Thyroid gland (tissue), 4 donors: ENCODE data around the gene TRIM41. TPM values are rescaled to one million over a fixed set of nuclear protein-coding genes. Genes with fewer than 3 reads are reported as not detected.
"Not testable (repeated sequence)": the region's sequence is repeated elsewhere in the genome, so short reads cannot be mapped to it uniquely, and the experiment has no call there.

Experiments used
- DNase-seq, 2 donors: peaks; one replicate each; pipeline ENCODE4 v3.0.0-alpha.2; 2019
- H3K27ac ChIP-seq, 3 donors: fragments of 200-600 bp; sonication (generic); 1 replicate in 2 of 3; 2 replicates in 1 of 3; pipeline ENCODE4 v1.5.1; 2016 to 2019; ENCODE audit warnings: mild to moderate bottlenecking in 1 of 3, moderate library complexity in 1 of 3
- H3K27me3 ChIP-seq: fragments of 200-600 bp; sonication (generic); one replicate; pipeline ENCODE4 v1.5.1; 2019
- H3K36me3 ChIP-seq, 2 donors: fragments of 200-600 bp; sonication (generic); one replicate each; pipeline ENCODE4 v1.5.1; 2016 to 2019
- H3K4me1 ChIP-seq, 2 donors: fragments of 200-600 bp; sonication (generic); one replicate each; pipeline ENCODE4 v1.5.1; 2017 to 2019
- H3K4me3 ChIP-seq, 3 donors: fragments of 200-600 bp; sonication (generic); replicated peaks in 1 of 3; 1 replicate in 2 of 3; 2 replicates in 1 of 3; pipeline ENCODE4 v1.5.1; 2016; ENCODE audit warnings: mild to moderate bottlenecking in 1 of 3
- H3K9me3 ChIP-seq: fragments of 200-600 bp; sonication (generic); one replicate; pipeline ENCODE4 v1.5.1; 2017
- CTCF ChIP-seq, 6 experiments: fragments of 200-600 bp in 3 of 6; fragments of 450-650 bp in 3 of 6; sonication (generic) in 3 of 6; IDR thresholded peaks; one replicate each; pipeline ENCODE4 v1.5.1; 2016 to 2019; ENCODE audit warnings: antibody characterized with exemption in 6 of 6, mild to moderate bottlenecking in 2 of 6, inconsistent platforms in 1 of 6, moderate library complexity in 1 of 6
- POLR2A ChIP-seq, 2 donors: fragments of 450-650 bp; IDR thresholded peaks; one replicate each; pipeline ENCODE4 v1.6.1; 2017; ENCODE audit warnings: antibody characterized with exemption in 2 of 2, mild to moderate bottlenecking in 2 of 2, moderate library complexity in 1 of 2
- WGBS, 2 donors: methylation state at CpG; one replicate each; pipeline ENCODE4 v1.1.5; 2017; 5-methylcytosine and 5-hydroxymethylcytosine counted together
- intact Hi-C: fragments of 100-400 bp; cut with DNase I; formaldehyde crosslinking; loops from one replicate; pipeline ENCODE4 v1.15.1; 2023
- total RNA-seq, 4 donors: library from RNA; depleted of rRNA; stranded (reverse); fragments of >200 nt; gene quantifications; one replicate each; pipeline ENCODE4 v1.2.3, GENCODE V29; 2016

TRIM41 gene
- total RNA-seq, 4 donors from 2014 or later = 18.8 to 31.1 (median 22.8) TPM

DNA sequence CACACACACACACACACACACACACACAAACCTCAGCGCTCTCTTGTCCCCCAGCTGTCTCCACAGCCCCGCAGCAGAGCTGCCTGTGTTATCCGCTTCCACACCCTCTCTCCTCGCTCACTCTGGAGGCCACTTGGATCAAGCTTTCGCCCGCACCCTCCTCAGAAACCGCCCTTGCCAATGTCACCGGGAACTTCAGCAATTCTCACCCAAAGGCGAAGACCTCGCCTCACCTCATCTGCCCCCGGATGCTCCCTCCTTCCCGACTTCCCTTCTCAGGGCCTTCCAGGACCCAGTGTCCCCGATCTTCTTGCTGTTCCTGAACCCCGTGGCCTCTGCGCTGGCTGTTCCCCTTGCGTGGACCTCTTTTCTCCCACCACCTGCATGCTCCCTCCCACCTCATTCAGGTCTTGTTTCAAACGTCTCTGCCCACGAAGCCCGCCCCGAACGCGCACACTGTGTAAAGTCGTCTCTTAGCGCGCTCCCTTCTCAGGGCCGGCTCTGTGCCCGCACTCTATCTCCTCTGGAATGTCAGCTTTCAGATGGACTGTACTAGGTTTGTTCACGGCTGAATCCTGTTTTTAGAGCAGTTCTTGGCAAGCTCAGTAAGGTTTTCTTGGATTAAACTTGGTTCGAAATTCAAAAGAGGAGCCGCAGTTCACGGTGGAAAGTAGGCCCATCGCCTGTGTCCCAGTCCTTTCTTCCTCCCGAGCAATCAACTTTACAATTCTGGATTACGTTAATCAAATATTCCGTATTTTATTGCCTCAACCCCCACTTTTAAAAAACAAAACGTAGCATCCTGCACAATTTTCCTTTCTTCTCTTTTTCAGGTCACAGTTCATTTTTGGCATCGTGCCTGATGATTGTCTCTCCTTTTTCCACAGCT, 17.1 kb upstream of the TRIM41 start:
- H3K4me3 ChIP-seq = peak overlapping the region in 2 of 3 donors; percentile 60 to 64
- no peaks in the 10 kb centered on the region for H3K36me3 ChIP-seq
- peak; percentile 37 to 48 for DNase-seq
- peaks cover 12 to 16% of the 10 kb centered on the region in 2 donors for H3K4me1 ChIP-seq
- no peaks in the 10 kb centered on the region for H3K27me3 ChIP-seq
- 19 to 28% methylated on average over 37 of the region's 37 CpGs for WGBS, 2 donors
- H3K9me3 ChIP-seq = no peaks in the 10 kb centered on the region
- H3K27ac ChIP-seq = peak overlapping the region; percentile 25 to 83 (median 68)
- TF ChIP-seq CTCF (IDR thresholded peaks at IDR 0.05) (no peak), POLR2A (IDR thresholded peaks at IDR 0.05) (no peak)
- intact Hi-C loops = no loop called here

- peaks cover 12 to 16% of the 10 kb centered on the region in 2 donors for H3K4me1 ChIP-seq
- DNase-seq = peak; percentile 68 to 72
- TF ChIP-seq CTCF (IDR thresholded peaks at IDR 0.05) (no peak), POLR2A (IDR thresholded peaks at IDR 0.05) (peak in 1 of 2 donors; percentile 19)
- H3K4me3 ChIP-seq = peak overlapping the region in 2 of 3 donors; percentile 38 to 60
- no peaks in the 10 kb centered on the region for H3K27me3 ChIP-seq
- intact Hi-C loops = no loop called here
- no peaks in the 10 kb centered on the region for H3K36me3 ChIP-seq
- H3K9me3 ChIP-seq = no peaks in the 10 kb centered on the region
- H3K27ac ChIP-seq = peak overlapping the region; percentile 68 to 83 (median 70)
- WGBS, 2 donors = 2 to 3% methylated on average over 36 of the region's 36 CpGs
Observed at GRCh38 chr5:181207214-181207959, 15.7 kb upstream of the TRIM41 start.

- no peak overlapping the region for H3K4me3 ChIP-seq
- no peaks in the 10 kb centered on the region for H3K9me3 ChIP-seq
- no peaks in the 10 kb centered on the region for H3K27me3 ChIP-seq
- H3K27ac ChIP-seq = peak overlapping the region in 1 of 3 donors; percentile 68
- no peak for DNase-seq
- TF ChIP-seq POLR2A (IDR thresholded peaks at IDR 0.05) (no peak), CTCF (IDR thresholded peaks at IDR 0.05) (no peak)
- WGBS, 2 donors = 50 to 57% methylated on average over 3 of the region's 3 CpGs
- intact Hi-C loops = no loop called here
- H3K36me3 ChIP-seq = no peaks in the 10 kb centered on the region
- H3K4me1 ChIP-seq = peaks cover 12 to 16% of the 10 kb centered on the region in 2 donors
Observed at GRCh38 chr5:181207960-181208253, 15.2 kb upstream of the TRIM41 start.

DNA sequence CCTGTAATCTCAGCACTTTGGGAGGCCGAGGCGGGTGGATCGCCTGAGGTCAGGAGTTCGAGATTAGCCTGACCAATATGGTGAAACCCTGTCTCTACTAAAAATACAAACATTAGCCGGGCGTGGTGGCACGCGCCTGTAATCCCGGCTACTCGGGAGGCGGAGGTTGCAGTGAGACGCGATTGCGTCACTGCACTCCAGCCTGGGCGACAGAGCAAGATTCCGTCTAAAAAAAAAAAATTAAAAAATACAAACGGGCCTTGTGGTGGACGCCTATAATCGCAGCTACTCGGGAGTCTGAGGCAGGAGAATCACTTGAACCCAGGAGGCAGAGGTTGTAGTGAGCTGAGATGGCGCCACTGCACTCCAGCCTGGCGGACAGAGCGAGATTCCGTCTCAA, 14.1 kb upstream of the TRIM41 start:
- intact Hi-C loops, H3K9me3 ChIP-seq, H3K4me3 ChIP-seq, H3K36me3 ChIP-seq, H3K27ac ChIP-seq, H3K27me3 ChIP-seq, DNase-seq: not testable (repeated sequence)
- H3K4me1 ChIP-seq = peaks cover 12 to 16% of the 10 kb centered on the region in 2 donors
- 83 to 89% methylated on average over 24 of the region's 24 CpGs for WGBS, 2 donors

DNA sequence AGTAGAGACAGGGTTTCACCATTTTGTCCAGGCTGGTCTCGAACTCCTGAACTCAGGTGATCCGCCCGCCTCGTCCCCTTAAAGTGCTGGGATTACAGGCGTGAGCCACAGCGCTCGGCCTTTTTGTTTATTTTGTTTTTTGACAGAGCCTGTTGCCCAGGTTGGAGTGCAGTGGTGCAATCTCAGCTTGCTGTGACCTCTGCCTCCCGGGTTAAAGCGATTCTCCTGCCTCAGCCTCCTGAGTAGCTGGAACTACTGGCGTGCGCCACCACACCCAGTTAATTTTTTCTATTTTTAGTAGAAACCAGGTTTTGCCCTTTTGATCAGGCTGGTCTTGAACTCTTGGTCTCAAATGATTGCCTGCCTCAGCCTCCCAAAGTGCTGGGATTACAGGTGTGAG, 12.9 kb upstream of the TRIM41 start:
- WGBS, 2 donors = 80 to 84% methylated on average over 11 of the region's 11 CpGs
- intact Hi-C loops, DNase-seq: not testable (repeated sequence)

GRCh38 chr5:181210698-181211097, 12.4 kb upstream of the TRIM41 start:
- H3K27ac ChIP-seq, H3K4me3 ChIP-seq, DNase-seq, H3K27me3 ChIP-seq, H3K36me3 ChIP-seq, intact Hi-C loops, H3K9me3 ChIP-seq: not testable (repeated sequence)
- peaks cover 8 to 12% of the 10 kb centered on the region in 2 donors for H3K4me1 ChIP-seq
- 79 to 80% methylated on average over 17 of the region's 17 CpGs for WGBS, 2 donors

More for the DNA sequence above, 12.9 kb upstream of the TRIM41 start:
- not testable (repeated sequence) for H3K4me3 ChIP-seq, H3K27me3 ChIP-seq, H3K36me3 ChIP-seq, H3K9me3 ChIP-seq, H3K27ac ChIP-seq
- H3K4me1 ChIP-seq = peaks cover 12 to 16% of the 10 kb centered on the region in 2 donors
